DMS53 treated with DMSO at 0.1 percent for 48 hours (cell line): ENCODE data around the gene SOHLH1.

ENCODE experiments used
- DNase-seq: peaks from one replicate; lab custom pipeline; 2025; ENCODE audit not compliant: unreplicated experiment; lab: John Stamatoyannopoulos, UW

Gene SOHLH1

GRCh38 chr9:135661816-135662560 lies 37.3 kb downstream of the SOHLH1 start:
- no peak for DNase-seq

- DNase-seq: no peak
Observed at GRCh38 chr9:135660407-135660806, 38.9 kb downstream of the SOHLH1 start.

- DNase-seq: no peak
Observed at GRCh38 chr9:135659252-135659651, 40.0 kb downstream of the SOHLH1 start.

GRCh38 chr9:135657416-135657815 lies 41.9 kb downstream of the SOHLH1 start:
- no peak for DNase-seq

- no peak for DNase-seq
Observed at GRCh38 chr9:135655317-135655716, 44.0 kb downstream of the SOHLH1 start.

GRCh38 chr9:135650408-135650807 lies 48.9 kb downstream of the SOHLH1 start:
- DNase-seq: no peak

- no peak for DNase-seq
Observed at GRCh38 chr9:135649508-135649907, 49.8 kb downstream of the SOHLH1 start.

- DNase-seq: no peak
Observed at GRCh38 chr9:135648494-135649410, 50.5 kb downstream of the SOHLH1 start.

- DNase-seq: no peak
Observed at GRCh38 chr9:135647884-135648283, 51.4 kb downstream of the SOHLH1 start.

GRCh38 chr9:135644631-135645218 lies 54.6 kb downstream of the SOHLH1 start:
- DNase-seq: no peak
